IPS DF 6.9 (cell line): ENCODE measurements around the gene CNEP1R1.

Source experiments
- DNase-seq: peaks from one replicate; pipeline ENCODE4 v3.0.0-alpha.2; 2013; ENCODE audit warnings: low read depth, low spot score
- H3K27ac ChIP-seq: one replicate; pipeline ENCODE4 v1.5.1; 2013; ENCODE audit warnings: low read length, control low read depth
- H3K27me3 ChIP-seq: 2 replicates; pipeline ENCODE4 v1.6.1; 2013; ENCODE audit warnings: mild to moderate bottlenecking, low read length; ENCODE audit not compliant: control insufficient read depth, insufficient read depth
- H3K36me3 ChIP-seq: 2 replicates; pipeline ENCODE4 v1.6.1; 2013; ENCODE audit warnings: low read length; ENCODE audit not compliant: control insufficient read depth, insufficient read depth
- H3K4me1 ChIP-seq: 2 replicates; pipeline ENCODE4 v1.6.1; 2013; ENCODE audit warnings: low read length; ENCODE audit not compliant: control insufficient read depth, insufficient read depth
- H3K4me3 ChIP-seq: 2 replicates; pipeline ENCODE4 v1.5.1; 2013; ENCODE audit warnings: mild to moderate bottlenecking, low read length
- H3K9me3 ChIP-seq: 2 replicates; pipeline ENCODE4 v1.6.1; 2013; ENCODE audit warnings: low read length, inconsistent platforms; ENCODE audit not compliant: control insufficient read depth, insufficient read depth
- WGBS: extraction: QIAGEN DNeasy Blood & Tissue Kit; methylation state at CpG from one replicate; pipeline ENCODE4 v1.1.7; 2013; ENCODE audit warnings: mixed read lengths, missing lambda C conversion rate; ENCODE audit not compliant: insufficient read length, insufficient coverage; 5-methylcytosine and 5-hydroxymethylcytosine counted together

The CNEP1R1 gene

GRCh38 chr16:50038756-50039529 lies 13.9 kb downstream of the CNEP1R1 start:
- Histone ChIP-seq H3K4me1 (no peaks in the 10 kb centered on the region), H3K27me3 (no peaks in the 10 kb centered on the region), H3K9me3 (no peaks in the 10 kb centered on the region), H3K4me3 (no peak overlapping the region), H3K27ac (no peak overlapping the region), H3K36me3 (no peaks in the 10 kb centered on the region)
- no CpG with 5 or more reads among the region's 5 CpGs for WGBS
- no peak for DNase-seq

GRCh38 chr16:50040018-50040417 lies 15.0 kb downstream of the CNEP1R1 start:
- Histone ChIP-seq H3K4me3 (no peak overlapping the region), H3K27me3 (no peaks in the 10 kb centered on the region), H3K36me3 (no peaks in the 10 kb centered on the region), H3K27ac (no peak overlapping the region), H3K4me1 (no peaks in the 10 kb centered on the region), H3K9me3 (no peaks in the 10 kb centered on the region)
- WGBS = no CpG with 5 or more reads among the region's 8 CpGs
- no peak for DNase-seq

GRCh38 chr16:50040710-50041109 lies 15.7 kb downstream of the CNEP1R1 start:
- WGBS = no CpG with 5 or more reads among the region's 1 CpG
- H3K4me1 ChIP-seq = no peaks in the 10 kb centered on the region

GRCh38 chr16:50043358-50043757 lies 18.3 kb downstream of the CNEP1R1 start:
- no peaks in the 10 kb centered on the region for H3K27me3 ChIP-seq
- H3K4me1 ChIP-seq = no peaks in the 10 kb centered on the region
- H3K27ac ChIP-seq = no peak overlapping the region
- DNase-seq = no peak
- no CpG with 5 or more reads among the region's 5 CpGs for WGBS
- H3K4me3 ChIP-seq = no peak overlapping the region
- H3K9me3 ChIP-seq = no peaks in the 10 kb centered on the region
- H3K36me3 ChIP-seq = no peaks in the 10 kb centered on the region

More at GRCh38 chr16:50040710-50041109, 15.7 kb downstream of the CNEP1R1 start:
- Histone ChIP-seq H3K27me3 (no peaks in the 10 kb centered on the region), H3K9me3 (no peaks in the 10 kb centered on the region), H3K4me3 (no peak overlapping the region), H3K36me3 (no peaks in the 10 kb centered on the region), H3K27ac (no peak overlapping the region)
- DNase-seq = no peak

- Histone ChIP-seq H3K9me3 (no peaks in the 10 kb centered on the region), H3K4me1 (no peaks in the 10 kb centered on the region), H3K36me3 (no peaks in the 10 kb centered on the region), H3K27ac (no peak overlapping the region), H3K27me3 (no peaks in the 10 kb centered on the region), H3K4me3 (no peak overlapping the region)
- no CpG with 5 or more reads among the region's 4 CpGs for WGBS
- no peak for DNase-seq
Measured at GRCh38 chr16:50045412-50045811, 20.4 kb downstream of the CNEP1R1 start.

- H3K9me3 ChIP-seq = no peaks in the 10 kb centered on the region
- no peaks in the 10 kb centered on the region for H3K36me3 ChIP-seq
- no peaks in the 10 kb centered on the region for H3K4me1 ChIP-seq
- H3K27ac ChIP-seq = no peak overlapping the region
- WGBS = no CpG with 5 or more reads among the region's 6 CpGs
- no peak for DNase-seq
- H3K27me3 ChIP-seq = no peaks in the 10 kb centered on the region
- no peak overlapping the region for H3K4me3 ChIP-seq
Measured at GRCh38 chr16:50046853-50047252, 21.8 kb downstream of the CNEP1R1 start.

- H3K27ac ChIP-seq = no peak overlapping the region
- no peaks in the 10 kb centered on the region for H3K4me1 ChIP-seq
- no peak overlapping the region for H3K4me3 ChIP-seq
- H3K9me3 ChIP-seq = no peaks in the 10 kb centered on the region
- DNase-seq = no peak
- no CpG with 5 or more reads among the region's 2 CpGs for WGBS
- no peaks in the 10 kb centered on the region for H3K36me3 ChIP-seq
- no peaks in the 10 kb centered on the region for H3K27me3 ChIP-seq
Measured at GRCh38 chr16:50047864-50048263, 22.8 kb downstream of the CNEP1R1 start.

GRCh38 chr16:50050802-50051201 lies 25.8 kb downstream of the CNEP1R1 start:
- Histone ChIP-seq H3K9me3 (no peaks in the 10 kb centered on the region), H3K27ac (no peak overlapping the region), H3K4me3 (no peak overlapping the region), H3K36me3 (no peaks in the 10 kb centered on the region), H3K4me1 (no peaks in the 10 kb centered on the region), H3K27me3 (no peaks in the 10 kb centered on the region)
- no CpG with 5 or more reads among the region's 2 CpGs for WGBS
- no peak for DNase-seq

- H3K4me3 ChIP-seq = no peak overlapping the region
- no peaks in the 10 kb centered on the region for H3K36me3 ChIP-seq
Measured at GRCh38 chr16:50056226-50056625, 31.2 kb downstream of the CNEP1R1 start.

GRCh38 chr16:50058091-50058771 lies 33.2 kb downstream of the CNEP1R1 start:
- Histone ChIP-seq H3K27ac (no peak overlapping the region), H3K36me3 (no peaks in the 10 kb centered on the region), H3K9me3 (no peaks in the 10 kb centered on the region), H3K4me1 (no peaks in the 10 kb centered on the region), H3K27me3 (no peaks in the 10 kb centered on the region), H3K4me3 (no peak overlapping the region)
- WGBS = no CpG with 5 or more reads among the region's 28 CpGs
- DNase-seq = no peak

More at GRCh38 chr16:50056226-50056625, 31.2 kb downstream of the CNEP1R1 start:
- Histone ChIP-seq H3K27me3 (no peaks in the 10 kb centered on the region), H3K27ac (no peak overlapping the region), H3K9me3 (no peaks in the 10 kb centered on the region), H3K4me1 (no peaks in the 10 kb centered on the region)
- DNase-seq = no peak
- no CpG with 5 or more reads among the region's 4 CpGs for WGBS
